Mononuclear cell (primary cell): ENCODE measurements around the gene PHF24. TPM values are rescaled to one million over a fixed set of nuclear protein-coding genes. Genes with fewer than 3 reads are reported as not detected.
"Not testable (repeated sequence)": the region's sequence is repeated elsewhere in the genome, so short reads cannot be mapped to it uniquely, and the experiment has no call there.

ENCODE experiments used
- H3K27me3 ChIP-seq: 2 replicates; pipeline ENCODE4 v1.6.0; 2011; ENCODE audit warnings: low read length, control low read depth; ENCODE audit not compliant: insufficient read depth
- H3K4me1 ChIP-seq: 2 replicates; pipeline ENCODE4 v1.5.1; 2011; ENCODE audit warnings: mild to moderate bottlenecking, low read length, control low read depth; ENCODE audit not compliant: insufficient read depth
- H3K4me3 ChIP-seq: 2 replicates; pipeline ENCODE4 v1.5.1; 2011; ENCODE audit warnings: mild to moderate bottlenecking, low read length, moderate library complexity
- H3K9me3 ChIP-seq: 2 replicates; pipeline ENCODE4 v1.5.1; 2011; ENCODE audit warnings: low read depth, mild to moderate bottlenecking, control low read depth, low read length
- total RNA-seq: library from RNA; depleted of rRNA; stranded (reverse); fragments of >200 nt; gene quantifications from one replicate; pipeline ENCODE4 v1.2.3, GENCODE V29; 2012

PHF24 gene
- not detected for total RNA-seq

GRCh38 chr9:34957492-34958410 is at the start of gene PHF24:
PHF24 (plus strand) TSS chr9:34958285; CDS start chr9:34971299, 13,014 bp downstream.
- H3K4me1 ChIP-seq: peaks cover 3% of the 10 kb centered on the region
- no peaks in the 10 kb centered on the region for H3K9me3 ChIP-seq
- H3K27me3 ChIP-seq: peaks cover 78% of the 10 kb centered on the region
- no peak within 1 kb of the TSS for H3K4me3 ChIP-seq

- H3K4me1 ChIP-seq: no peaks in the 10 kb centered on the region
- no peak overlapping the region for H3K4me3 ChIP-seq
- H3K9me3 ChIP-seq: peaks cover 10% of the 10 kb centered on the region
- H3K27me3 ChIP-seq: peaks cover 7% of the 10 kb centered on the region
Measured at GRCh38 chr9:34927061-34927460, 31.0 kb upstream of the PHF24 start.

GRCh38 chr9:34928921-34929320 is 29.2 kb upstream of the PHF24 start:
- Histone ChIP-seq H3K4me3 (no peak overlapping the region), H3K27me3 (peaks cover 10% of the 10 kb centered on the region), H3K4me1 (no peaks in the 10 kb centered on the region), H3K9me3 (peaks cover 10% of the 10 kb centered on the region)

- H3K4me3 ChIP-seq: no peak overlapping the region
- peaks cover 10% of the 10 kb centered on the region for H3K9me3 ChIP-seq
- no peaks in the 10 kb centered on the region for H3K4me1 ChIP-seq
- H3K27me3 ChIP-seq: peaks cover 7% of the 10 kb centered on the region
Measured at GRCh38 chr9:34929506-34930102, 28.5 kb upstream of the PHF24 start.

- H3K27me3 ChIP-seq, H3K9me3 ChIP-seq, H3K4me3 ChIP-seq, H3K4me1 ChIP-seq: not testable (repeated sequence)
Measured at GRCh38 chr9:34939989-34940388, 18.1 kb upstream of the PHF24 start.

- no peak overlapping the region for H3K4me3 ChIP-seq
- H3K9me3 ChIP-seq: no peaks in the 10 kb centered on the region
- H3K4me1 ChIP-seq: no peaks in the 10 kb centered on the region
- H3K27me3 ChIP-seq: peaks cover 24% of the 10 kb centered on the region
Measured at GRCh38 chr9:34948451-34948850, 9.6 kb upstream of the PHF24 start.

- Histone ChIP-seq H3K4me3 (no peak overlapping the region), H3K9me3 (no peaks in the 10 kb centered on the region), H3K27me3 (peaks cover 62% of the 10 kb centered on the region), H3K4me1 (peaks cover 3% of the 10 kb centered on the region)
Measured at GRCh38 chr9:34954225-34954624, 3.9 kb upstream of the PHF24 start.

GRCh38 chr9:34956066-34956465 is 2.0 kb upstream of the PHF24 start:
- H3K9me3 ChIP-seq, H3K4me1 ChIP-seq, H3K4me3 ChIP-seq: not testable (repeated sequence)
- H3K27me3 ChIP-seq: peaks cover 79% of the 10 kb centered on the region

- no peak overlapping the region for H3K4me3 ChIP-seq
- H3K9me3 ChIP-seq: no peaks in the 10 kb centered on the region
- peaks cover 80% of the 10 kb centered on the region for H3K27me3 ChIP-seq
- H3K4me1 ChIP-seq: peaks cover 3% of the 10 kb centered on the region
Measured at GRCh38 chr9:34956648-34957047, 1.4 kb upstream of the PHF24 start.

GRCh38 chr9:34958411-34958982 is 412 bp downstream of the PHF24 start:
- peaks cover 81% of the 10 kb centered on the region for H3K27me3 ChIP-seq
- H3K4me3 ChIP-seq: no peak overlapping the region
- peaks cover 3% of the 10 kb centered on the region for H3K4me1 ChIP-seq
- H3K9me3 ChIP-seq: no peaks in the 10 kb centered on the region

- H3K9me3 ChIP-seq: no peaks in the 10 kb centered on the region
- peaks cover 80% of the 10 kb centered on the region for H3K27me3 ChIP-seq
Measured at GRCh38 chr9:34959461-34959860, 1.4 kb downstream of the PHF24 start.

GRCh38 chr9:34961574-34962490 is 3.7 kb downstream of the PHF24 start:
- Histone ChIP-seq H3K4me1 (peaks cover 3% of the 10 kb centered on the region), H3K9me3 (no peaks in the 10 kb centered on the region), H3K27me3 (peaks cover 81% of the 10 kb centered on the region), H3K4me3 (no peak overlapping the region)

More at GRCh38 chr9:34959461-34959860, 1.4 kb downstream of the PHF24 start:
- Histone ChIP-seq H3K4me3 (no peak overlapping the region), H3K4me1 (peaks cover 3% of the 10 kb centered on the region)

- Histone ChIP-seq H3K4me3 (no peak overlapping the region), H3K27me3 (peaks cover 77% of the 10 kb centered on the region), H3K4me1 (peaks cover 3% of the 10 kb centered on the region), H3K9me3 (no peaks in the 10 kb centered on the region)
Measured at GRCh38 chr9:34962546-34962945, 4.5 kb downstream of the PHF24 start.

- Histone ChIP-seq H3K4me3 (no peak overlapping the region), H3K27me3 (peaks cover 79% of the 10 kb centered on the region), H3K9me3 (no peaks in the 10 kb centered on the region), H3K4me1 (no peaks in the 10 kb centered on the region)
Measured at GRCh38 chr9:34963552-34963951, 5.5 kb downstream of the PHF24 start.
